ENCODE measurements around the gene GALNS.

GALNS gene

GRCh38 chr16:88888461-88889387 is 32.0 kb upstream of the GALNS start:
- no peak for DNase-seq

DNA sequence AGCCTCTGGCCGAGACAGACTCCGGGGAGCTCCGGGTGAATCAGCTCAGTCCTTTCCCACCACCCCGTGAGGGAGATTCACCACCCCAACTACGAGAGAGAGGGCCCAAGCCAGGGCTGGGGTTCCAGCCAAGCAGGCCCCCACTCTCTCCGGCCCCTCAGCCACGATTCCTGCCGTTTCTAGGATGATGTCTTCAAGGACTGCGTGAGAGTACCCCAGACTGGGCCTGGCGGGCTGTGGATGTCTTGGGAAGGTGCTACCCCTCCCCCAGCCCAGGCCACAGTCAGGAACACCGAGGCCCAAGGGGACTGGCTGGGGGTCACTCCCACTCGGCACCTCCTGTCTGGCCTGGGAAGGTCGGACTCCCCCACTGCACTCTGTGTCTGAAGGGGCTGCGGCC is 31.3 kb upstream of the GALNS start:
- DNase-seq: no peak

DNA sequence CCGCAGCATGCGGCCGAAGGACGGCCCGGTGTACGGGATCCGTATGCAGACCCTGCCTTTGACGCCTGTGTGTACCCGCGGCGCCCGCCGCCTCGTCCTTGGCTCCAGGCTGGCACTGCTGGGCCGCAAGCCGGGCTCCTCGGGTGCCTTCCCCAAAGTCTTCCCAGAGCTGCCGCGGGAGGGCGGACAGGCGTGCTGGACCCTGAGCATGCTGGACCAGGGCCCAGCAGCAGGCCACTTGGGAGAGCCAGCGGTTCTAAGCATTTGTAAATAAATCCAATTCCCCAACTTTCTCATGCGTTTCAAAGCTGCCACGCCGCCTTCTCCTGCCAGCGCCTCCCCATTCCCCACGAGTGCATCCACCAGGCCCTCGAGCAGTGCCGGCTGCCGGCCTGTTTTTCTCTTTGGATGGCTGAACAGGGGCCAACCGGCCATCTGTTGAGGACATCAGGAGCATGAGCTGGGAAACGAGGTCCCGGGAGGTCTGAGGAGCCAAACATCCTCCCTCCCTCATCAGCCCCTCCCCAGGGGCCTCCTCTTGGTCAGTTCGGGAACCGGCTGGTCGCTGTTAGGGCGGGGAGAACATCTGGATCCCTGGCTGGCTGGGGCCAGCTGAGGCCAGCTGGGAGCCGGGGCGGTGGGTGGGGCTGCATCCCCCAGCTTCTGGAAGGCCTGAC is 30.2 kb upstream of the GALNS start:
- DNase-seq: no peak

DNA sequence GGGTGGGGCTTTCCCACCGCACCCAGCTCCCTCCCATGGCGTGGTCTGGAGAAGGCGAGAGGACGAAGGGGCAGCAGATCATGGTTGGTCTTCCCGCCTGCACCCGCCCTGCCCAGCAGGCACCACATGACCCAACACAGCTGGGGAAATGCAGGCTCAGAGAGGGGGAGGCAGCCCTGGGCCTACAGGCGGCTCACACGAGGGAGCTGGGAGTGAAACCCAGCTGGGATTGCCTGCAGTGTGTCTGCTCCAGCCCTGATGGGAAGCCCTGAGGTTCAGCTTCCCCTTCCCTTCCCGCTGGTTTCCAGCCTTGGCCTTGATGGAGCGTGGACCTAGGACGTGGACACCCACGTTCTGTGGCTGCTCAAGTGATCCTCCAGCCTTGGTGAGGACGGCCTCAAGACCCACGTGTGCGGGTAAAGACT is 29.7 kb upstream of the GALNS start:
- no peak for DNase-seq

DNA sequence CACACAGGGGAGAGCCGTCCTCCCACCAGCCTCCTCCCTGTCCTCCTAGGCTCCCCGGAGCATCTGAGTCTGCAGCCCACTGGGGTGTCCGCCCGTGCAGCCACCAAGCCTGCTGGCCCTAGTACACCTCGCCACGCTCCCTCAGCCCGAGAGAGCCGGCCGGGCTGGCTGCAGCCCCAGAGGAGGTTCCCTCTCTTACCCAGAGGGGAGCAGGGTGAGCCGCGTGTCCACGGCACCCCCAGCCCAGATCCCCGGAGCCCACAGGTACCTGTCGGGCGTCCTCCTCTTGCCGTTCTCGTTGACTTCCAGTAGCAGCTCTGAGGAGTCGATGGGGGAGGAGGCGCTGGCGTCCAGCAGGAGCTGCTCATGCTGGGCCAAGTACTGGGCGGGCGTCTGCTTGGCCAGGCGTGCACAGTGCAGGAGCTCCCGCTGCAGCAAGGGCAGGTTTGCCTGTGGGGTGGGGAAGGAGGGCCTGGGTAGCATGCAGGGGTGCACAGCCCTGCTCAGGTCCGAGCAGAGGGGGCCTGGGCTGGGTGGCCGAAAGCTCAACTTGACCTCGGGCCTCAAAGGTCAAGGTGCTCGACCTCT is 29.0 kb upstream of the GALNS start:
- DNase-seq: no peak

DNA sequence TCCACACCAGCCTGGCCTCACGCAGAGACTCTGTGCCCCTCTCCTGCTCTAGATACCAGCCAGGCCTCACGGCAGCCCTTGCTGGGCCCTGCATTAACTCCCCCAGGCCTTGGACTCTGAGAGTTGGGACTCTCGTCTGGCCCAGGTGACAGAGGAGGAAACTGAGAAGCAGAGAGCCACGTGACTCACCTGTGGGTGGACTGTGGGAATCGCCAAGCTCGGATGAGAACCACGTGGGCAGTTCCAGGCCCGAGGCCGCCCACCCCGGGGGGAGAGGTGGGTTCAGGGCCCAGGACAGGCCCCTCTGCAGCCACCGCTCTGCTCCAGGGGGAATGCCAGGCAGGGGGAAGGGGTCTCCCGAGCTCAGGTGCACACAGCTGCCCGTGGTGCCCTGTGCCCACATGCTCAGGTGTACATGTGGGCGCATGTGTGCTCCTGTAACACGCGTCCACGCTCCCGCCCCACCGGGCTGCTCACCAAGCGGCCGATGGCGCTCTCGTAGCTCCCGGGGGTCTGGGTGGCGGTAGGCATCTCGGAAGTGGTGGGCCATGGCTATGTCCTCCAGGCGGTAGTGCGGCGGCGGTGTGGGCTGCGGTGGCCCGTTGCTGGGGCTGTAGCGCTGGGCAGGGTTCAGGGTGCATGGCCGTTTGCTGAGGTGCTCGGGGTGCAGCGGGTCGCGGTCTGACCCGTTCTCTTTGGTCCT is 28.0 kb upstream of the GALNS start:
- DNase-seq: no peak

DNA sequence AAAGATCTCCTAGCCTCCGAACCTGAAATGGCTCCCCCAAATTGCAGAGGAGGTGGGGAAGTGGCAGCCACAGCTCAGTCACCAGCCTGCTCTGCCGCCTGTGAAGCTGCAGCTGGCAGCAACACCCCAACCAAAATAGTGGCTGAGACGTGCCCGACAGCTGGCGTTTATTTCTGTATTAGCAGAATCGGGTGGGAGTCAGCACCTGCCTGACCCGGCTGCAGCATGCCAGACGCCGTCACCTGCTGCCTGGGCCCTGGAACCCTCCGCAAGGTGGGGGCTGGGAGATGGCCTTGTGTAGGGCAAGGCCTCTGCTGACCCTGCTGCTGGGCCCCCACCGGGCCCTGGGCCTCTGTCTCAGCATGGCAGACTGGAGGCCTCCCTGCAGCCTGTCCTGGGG is 27.2 kb upstream of the GALNS start:
- no peak for DNase-seq

- DNase-seq: no peak
Observed at GRCh38 chr16:88883117-88883895, 26.6 kb upstream of the GALNS start.

- no peak for DNase-seq
Observed at GRCh38 chr16:88882358-88883030, 25.7 kb upstream of the GALNS start.

- DNase-seq: no peak
Observed at GRCh38 chr16:88881675-88882357, 25.1 kb upstream of the GALNS start.

- DNase-seq: no peak
Observed at GRCh38 chr16:88881007-88881615, 24.4 kb upstream of the GALNS start.

DNA sequence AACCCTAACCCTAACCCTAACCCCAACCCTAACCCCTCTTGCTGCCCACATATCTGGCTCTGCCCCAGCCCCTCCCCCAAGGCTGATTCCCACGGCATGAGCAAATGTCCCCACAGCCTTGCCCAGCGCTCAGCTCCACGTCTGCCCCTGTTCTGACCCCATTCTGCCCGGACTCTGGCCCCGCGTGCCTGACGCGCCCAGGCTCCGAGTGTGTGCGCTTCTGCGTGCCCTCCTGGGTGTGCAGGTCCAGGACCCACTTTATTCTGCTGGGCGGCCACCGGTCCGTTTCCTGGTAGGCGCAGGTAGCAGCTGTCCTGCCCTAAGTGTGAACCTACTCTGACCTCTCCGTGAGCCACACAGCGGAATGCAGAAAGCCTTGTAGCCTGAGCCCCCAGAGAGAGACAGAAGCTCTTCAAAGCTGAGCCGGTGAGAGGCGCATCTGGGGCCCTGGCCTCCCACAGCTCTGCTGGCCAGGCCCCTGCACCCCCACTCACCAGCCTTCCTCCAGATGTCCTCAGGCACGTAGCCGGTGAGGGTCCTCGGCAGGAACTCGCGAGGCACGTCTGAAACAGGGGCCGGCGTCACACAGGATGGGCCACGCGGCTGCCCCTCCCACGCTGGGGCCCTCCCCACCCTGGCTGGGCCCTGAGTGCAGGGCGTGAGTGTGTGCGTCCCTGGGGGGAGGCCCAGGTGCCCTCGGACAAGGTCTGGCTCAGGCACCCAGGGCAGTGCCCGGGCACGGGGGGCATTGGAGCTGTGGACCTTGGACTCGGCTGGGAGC is 23.7 kb upstream of the GALNS start:
- DNase-seq: no peak

DNA sequence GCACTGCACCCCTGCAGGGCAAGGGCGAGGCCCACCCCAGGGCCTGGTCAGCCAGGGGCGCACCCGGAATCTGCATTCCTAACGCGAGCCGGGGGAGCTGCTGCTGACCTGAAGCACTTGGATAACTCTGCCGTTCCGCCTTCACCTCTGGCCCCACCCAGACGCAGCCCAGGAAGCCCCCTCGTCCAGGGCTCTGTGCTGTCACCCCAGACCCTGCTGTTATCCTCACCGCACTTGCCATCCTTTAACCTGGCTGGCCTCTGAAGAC is 23.0 kb upstream of the GALNS start:
- DNase-seq: no peak

- no peak for DNase-seq
Observed at GRCh38 chr16:88878967-88879787, 22.4 kb upstream of the GALNS start.

DNA sequence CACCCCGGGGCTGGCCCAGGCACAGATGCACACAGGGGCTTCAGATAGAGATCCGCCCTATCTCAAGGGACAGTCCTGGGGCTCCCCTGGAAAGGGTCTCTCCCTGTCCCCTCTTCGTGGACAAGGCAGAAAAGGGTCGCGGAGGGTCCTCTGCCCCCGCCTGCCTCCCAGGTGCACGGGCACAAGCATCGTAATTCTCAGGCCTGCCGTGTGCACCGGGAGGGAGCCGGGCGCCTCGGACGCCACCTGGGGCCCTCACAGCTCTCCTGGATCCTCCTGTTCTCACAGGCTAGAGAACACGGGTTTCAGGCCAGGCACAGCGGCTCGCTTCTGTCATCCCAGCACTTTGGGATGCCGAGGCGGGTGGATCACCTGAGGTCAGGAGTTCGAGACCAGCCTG is 21.6 kb upstream of the GALNS start:
- DNase-seq: no peak

GRCh38 chr16:88877564-88878289 is 21.0 kb upstream of the GALNS start:
- no peak for DNase-seq

DNA sequence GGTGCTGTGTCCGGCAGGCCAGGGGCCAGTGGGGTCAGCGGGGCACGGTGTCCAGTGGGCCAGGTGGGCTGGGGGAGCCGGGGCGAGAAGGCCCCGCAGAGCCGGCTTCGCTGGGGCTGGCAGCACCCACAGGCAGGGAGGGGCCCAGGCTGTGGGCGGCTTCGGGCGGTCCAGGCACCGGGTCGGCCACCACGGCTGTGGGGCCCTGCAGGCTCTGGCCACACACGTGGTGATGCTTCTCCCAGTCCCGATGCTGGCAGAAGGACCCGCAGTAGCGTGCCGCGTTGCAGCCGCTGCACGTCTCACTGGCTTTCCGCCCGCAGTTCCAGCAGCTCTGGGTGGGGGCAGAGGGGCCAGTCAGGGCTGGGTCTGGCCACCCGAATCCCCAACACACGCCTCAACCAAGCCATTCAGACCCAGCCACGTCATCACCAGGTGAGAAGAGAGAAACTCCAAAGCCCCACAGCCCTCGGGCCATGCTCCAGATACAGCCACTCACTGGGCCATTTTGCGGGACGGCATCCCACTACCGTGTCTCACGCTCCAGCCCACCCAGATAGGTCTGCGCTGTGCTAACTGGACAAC is 20.3 kb upstream of the GALNS start:
- DNase-seq: no peak

- DNase-seq: no peak
Observed at GRCh38 chr16:88875703-88876234, 19.0 kb upstream of the GALNS start.
